Dermis microvascular lymphatic vessel endothelial cell (primary cell): Measurements from ENCODE around the gene RCSD1. TPM values are rescaled to one million over a fixed set of nuclear protein-coding genes. Genes with fewer than 3 reads are reported as not detected.

ENCODE experiments used
- DNase-seq, 2 donors: peaks; one replicate each; pipeline versions ENCODE4 v3.0.0 to v3.0.0-alpha.2; 2010; ENCODE audit warnings: low read depth in 2 of 2
- total RNA-seq: library from RNA; depleted of rRNA; stranded (reverse); fragments of >200 nt; gene quantifications from 2 replicates; pipeline ENCODE4 v1.2.1, GENCODE V29; 2014

RCSD1 gene
- total RNA-seq, 1 donor from 2014 or later, result 28.8 TPM

DNA sequence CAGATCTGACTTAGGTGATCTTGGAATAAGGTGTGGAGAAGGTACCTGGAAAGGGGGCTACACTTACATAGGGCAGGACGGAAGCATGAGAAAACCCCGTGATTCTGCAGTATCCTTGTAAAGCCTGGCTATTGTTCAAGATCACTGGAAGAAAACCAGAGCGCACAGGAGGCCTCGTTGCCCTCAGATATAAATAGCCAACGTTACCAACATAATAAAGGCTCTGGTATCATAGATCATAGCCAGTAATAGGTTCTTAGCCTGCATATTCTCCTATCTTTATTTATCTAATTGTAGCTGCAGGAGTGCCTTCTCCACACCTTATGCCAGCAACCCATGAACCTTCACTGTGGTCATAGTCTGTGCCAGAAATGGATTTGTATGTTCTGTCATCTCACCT, 55.8 kb downstream of the RCSD1 start:
- no peak for DNase-seq

DNA sequence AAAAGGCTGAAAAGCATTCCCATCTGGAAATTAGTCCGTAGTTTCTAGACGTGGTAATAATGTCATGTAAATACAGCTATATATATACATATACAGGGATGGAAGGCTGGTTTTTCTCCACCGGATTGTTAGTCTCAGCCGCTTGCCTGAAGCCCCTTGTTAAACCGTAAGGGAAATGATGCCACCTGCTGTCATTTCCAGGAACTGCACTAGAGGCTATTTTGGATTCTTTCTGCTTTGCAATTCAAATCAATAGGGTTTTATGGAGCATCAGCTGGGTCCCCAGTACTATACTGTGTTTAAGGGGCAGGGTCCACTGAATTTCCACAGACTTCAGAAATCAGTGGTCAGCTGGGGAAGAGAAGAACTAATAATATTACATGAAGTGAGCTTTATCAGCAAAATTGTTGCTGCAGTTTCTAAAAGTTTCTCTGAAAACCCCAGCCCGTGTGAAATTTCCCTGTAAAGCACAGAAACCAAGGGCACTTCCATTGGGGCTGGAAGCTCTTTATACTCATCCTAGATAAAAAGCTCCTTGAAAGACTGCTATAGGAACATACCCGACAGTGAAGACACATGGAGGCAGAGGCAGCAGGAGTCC, 58.0 kb downstream of the RCSD1 start:
- DNase-seq, result peak; percentile 79 to 82

DNA sequence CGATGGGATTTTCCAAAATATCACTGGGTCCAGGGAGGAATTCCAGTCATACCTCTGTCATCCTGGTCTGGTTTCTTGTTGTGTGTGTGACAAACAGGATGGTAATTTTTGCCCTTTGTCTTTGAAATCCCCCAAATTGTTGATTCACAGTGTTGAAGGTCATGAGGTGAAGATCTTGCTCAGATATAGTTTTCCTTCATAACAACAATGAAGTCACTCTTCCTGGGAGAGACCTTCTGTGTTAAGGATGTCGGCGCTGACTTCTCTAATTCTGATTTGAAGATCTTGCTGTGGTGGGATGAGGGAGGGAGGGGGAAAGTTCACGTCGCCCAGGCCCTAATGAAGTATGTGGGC, 59.5 kb downstream of the RCSD1 start:
- peak in 1 of 2 donors; percentile 30 for DNase-seq

DNA sequence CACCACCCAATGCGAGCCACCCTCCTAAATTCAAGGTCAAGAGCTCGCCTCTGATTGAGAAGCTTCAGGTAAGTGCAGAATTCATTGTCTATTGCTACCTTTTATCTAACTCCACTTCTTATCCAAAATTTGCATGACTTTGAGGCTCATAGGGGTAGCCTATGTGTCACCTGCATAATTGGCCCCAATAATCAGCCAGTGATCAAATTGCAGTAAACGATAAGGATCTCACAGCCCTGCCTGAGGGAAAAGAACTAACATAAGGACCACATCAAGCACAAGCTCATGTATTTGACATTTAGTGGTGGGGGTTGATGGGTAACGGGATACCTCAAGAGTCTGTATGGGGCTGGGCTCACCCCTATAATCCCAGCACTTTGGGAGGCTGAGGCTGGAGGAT, 60.0 kb downstream of the RCSD1 start:
- no peak for DNase-seq

DNA sequence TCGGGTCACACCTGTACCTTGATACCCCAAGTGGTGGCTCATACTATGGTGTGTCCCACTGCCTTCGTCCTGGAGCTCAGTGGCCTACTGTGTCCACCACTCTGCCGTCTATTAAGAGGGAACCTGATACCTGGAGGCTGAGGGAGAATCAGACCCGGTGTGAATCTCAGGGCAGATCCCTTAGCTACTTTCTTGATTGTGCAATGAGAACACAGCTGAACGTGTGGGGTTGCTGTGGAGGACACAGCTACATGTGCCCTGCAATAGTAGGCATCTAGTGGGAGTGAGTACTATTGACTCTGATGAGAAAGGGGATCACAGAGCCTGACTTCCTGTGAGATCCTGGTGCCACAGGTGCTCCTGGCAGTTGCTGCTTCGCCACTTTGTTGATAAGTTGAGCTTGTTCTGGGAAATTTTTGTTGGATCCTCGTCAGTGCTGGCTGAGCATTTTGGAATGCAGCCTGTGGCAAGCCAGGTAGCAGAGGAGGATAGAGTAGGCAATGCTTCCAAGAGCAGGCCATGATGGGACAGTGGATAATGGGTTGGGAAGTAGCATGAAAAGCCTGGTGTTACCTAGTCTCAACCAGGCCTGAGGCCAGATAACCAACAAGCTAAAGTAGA, 63.5 kb downstream of the RCSD1 start:
- no peak for DNase-seq

DNA sequence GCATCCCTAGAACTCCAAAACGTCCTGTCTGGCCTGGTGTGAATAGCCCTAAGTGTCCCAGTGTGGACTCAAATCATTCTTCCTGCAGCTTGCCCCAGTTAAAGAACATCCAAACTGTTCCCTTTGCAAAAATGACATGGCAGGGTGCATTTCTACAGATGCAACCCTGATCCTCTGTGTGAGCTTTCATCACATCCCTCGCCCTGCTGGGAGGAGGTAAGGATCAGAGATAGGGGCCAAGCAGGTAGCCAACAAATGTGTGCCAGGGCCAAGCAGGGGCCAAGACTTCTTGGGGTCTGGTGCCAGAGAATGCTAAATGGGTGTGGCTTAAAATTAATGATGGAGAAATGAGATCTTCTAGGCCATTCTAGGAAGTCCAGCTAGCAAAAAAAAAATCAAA, 64.7 kb downstream of the RCSD1 start:
- DNase-seq, result no peak

DNA sequence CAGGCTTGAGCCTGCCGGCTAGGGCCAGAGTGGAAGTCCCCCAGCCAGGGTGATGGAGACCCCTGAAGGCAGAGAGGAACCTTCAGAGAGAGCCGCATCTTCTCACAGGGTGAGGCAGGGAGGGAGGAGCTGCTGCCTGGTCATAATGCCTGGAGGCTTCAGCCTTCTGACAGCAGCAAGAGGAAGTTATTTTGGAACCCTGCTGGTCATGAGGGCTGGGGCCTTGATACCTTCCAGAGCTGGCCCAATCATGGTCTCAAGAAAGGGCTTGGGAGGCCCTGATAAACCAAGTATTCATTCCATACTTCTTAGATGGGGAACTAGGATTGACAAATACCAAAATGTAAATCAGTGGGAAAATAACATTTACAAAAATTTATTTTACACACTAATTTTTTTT, 65.1 kb downstream of the RCSD1 start:
- DNase-seq, result no peak

DNA sequence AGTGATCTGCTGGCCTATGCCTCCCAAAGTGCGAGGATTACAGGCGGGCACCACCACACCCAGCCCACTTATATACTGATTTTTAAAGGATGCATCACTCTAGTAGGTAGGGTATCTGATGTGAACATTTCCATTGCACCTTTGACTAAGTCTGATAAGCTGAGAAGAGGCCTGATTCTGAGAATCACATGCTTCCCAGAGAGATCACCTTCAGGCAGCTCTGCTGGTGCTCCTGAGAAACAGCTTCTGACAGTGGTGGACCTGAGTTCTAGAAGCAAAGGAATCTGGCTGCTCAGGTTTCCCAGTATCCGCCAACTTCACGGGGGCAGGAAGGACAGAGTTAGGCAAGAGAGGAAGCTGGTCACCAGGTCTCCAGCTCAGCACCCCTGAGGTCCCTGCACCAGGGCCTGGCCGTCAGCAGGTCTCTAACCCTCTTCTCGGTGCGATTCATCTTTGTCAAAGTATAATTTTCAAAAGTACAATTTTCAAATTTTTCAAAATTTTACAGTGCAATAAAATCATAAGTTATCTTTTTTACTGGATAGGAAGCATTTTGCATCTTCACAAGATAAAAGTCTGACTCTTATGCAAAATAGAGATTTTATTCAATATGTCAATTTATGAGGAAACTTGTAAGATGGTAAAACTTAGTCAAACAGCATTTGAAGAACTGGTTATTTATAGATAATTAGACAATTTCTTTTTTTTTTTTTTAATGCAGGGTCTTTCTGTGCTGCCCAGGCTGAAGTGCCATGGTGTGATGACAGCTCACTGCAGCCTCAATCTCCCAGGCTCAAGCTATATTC, 65.9 kb downstream of the RCSD1 start:
- DNase-seq, result no peak

DNA sequence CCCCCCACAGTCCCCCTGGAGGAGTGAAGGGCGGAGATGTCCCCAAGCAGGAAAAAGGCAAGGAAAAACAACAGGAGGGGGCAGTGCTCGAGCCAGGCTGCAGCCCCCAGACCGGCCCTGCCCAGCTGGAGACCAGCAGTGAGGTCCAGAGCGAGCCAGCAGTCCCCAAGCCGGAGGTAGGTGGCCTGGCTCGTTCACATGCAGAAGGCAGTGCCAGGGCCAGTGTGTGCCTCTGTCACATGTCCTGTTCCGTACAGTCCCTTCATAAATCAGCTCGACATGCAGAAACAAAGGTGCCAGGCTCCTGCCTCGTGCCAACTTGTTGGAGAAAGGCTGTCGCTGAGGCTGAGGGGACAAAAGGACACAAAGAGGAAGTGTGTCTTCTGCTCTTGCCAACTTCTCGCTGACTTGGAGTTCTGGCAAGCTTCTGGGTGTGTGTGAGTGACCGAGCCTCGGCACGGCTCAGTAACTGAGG, 67.7 kb downstream of the RCSD1 start:
- DNase-seq, result no peak

DNA sequence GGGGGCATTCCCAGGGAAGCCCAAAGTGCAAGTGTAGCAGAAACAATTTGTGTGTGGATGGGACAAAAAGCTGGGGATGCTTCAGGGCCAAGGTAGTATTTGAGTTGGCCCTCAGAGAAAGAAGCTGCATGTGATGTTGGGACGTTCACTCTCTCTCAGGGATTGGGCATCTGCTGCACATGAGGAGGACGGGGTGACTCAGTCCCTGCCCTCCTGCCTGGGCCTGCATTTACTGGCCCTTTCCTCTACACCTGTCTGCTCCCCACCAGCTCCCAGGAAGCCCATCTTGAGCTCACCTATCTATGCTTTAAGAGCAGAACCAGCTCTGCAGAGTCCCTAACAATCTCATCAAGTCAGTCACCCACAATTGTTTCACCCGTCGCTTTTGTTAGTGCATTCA, 68.3 kb downstream of the RCSD1 start:
- DNase-seq, result no peak

DNA sequence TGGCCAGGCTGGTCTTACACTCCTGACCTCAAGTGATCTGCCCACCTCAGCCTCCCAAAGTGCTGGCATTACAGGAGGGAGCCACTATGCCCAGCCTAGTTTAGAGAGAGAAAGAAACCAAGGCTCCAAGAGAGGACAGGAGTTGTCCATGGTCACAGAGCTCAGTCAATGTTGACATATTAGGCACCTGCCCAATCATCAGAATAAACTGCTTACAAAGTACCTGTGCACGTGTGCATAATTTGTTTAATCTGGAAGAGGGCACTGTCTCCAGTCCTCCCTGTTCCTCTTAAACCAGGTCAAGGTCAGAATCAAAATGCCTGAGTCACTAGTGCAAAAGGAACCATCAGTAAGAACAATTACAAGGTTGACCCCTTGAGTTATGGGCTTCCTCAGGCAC, 71.5 kb downstream of the RCSD1 start:
- DNase-seq, result no peak

DNA sequence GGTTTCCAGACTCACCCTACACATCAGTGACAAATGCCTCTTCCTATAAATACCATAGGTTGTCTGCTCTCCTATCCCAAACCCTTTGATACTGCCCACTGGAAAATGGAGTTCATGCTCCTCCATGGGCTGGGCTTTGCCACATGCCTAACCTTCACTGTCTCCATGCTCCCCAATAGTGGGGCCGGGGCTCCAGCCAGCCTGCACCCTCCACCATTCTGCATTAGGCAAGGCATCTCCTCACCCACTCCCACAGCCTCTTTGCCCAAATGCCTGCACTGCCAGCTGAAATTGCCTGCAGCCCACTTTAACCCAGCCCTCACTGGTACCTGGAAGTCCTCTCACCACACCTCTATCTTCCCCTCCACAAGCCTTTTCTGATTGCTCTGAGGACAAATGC, 73.5 kb downstream of the RCSD1 start:
- DNase-seq, result no peak

DNA sequence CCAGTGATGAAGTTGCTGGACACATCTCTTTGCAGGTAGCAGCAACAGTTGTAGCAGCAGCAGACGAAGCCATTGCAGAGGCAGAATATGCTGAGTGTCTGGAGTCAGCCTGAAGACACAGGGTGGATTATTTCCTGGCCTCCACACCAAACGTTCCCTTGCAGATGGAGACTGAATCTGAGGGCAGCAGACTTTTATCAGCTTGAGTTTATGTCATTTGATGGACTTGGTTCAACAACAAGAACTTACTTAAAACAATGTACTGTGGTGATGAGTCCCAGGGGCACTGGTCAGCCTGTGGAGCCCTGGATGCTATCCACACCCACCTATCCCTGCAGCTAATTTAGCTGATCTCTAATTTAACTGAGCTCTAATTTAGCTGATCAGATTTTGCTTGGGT, 74.7 kb downstream of the RCSD1 start:
- DNase-seq, result no peak

DNA sequence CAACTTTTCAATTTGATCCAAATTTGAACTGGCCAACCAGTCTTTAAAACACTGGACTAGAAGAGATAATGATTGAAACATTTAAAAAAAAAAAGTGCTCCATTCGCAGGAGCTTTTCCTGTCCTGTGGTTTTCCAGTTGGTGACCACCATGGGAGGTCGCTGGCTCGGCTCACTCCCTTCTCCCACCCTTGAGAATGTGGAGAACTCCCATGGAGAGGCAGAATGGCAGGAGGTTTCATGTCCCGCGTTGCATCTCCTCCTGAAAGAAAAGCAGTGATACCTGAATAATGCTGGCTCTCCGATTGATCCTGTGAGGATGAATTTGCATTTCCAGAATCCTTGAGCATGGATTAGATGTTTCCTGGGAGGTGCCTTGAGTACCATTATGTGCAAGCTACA, 75.2 kb downstream of the RCSD1 start:
- no peak for DNase-seq

DNA sequence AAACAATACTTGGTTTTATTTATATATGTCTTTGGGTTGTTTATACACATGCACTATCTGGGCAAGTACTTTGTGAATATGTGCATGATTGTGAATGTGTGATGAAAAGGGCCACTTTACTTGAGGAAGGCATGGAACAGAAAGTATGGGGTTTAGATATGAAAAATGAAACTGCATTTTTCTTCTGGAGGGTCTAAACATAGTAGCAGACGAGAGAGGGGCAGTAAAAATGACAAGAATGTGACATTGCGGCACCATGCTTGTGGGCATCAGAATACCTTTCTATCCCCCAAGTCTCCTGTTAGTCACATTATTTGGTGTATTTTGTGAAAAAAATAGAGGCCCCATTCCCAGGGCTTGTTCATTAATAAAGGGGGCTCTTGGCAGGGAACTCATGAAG, 76.3 kb downstream of the RCSD1 start:
- no peak for DNase-seq

DNA sequence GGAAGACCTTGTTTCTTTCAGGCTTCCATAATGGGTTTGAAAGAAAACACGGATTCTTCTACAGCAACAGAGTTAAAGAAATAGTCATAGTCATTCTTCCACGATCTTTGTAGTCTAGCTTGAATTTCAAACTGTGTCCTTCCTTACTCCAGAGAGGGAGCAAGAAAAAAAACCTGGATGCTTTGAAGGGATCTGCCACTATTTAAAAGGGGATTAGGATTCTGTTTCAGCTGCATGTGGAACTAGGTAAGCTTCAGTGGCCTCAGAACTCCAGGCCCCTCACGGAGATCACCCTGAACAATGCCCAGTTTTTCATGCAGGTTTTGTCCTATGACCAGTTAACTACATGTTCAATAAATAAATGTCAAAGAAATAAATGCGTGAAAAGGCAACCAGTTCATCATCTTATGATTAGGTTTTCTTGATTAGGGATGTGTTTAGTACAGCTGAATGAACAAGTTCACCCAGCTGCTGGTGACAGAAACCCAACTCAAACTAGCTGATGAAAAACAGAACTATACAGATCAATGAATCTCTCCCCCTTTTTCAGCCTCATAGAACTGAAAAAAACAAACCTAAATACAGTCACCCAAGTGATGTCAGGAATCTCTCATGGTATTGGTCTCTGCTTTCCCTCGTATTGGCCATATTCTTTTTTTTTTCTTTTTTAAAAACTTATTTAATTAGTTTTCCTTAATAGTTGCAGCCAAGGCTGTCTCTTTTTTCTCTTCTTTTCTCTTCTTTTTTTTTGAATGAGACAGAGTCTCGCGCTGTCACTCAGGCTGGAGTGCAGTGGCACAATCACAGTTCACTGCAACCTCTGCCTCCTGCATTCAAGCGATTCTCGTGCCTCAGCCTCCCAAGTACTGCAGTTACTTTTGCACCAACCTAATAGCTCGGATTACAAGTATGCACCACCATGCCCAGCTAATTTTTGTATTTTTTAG, 77.2 kb downstream of the RCSD1 start:
- DNase-seq, result no peak

DNA sequence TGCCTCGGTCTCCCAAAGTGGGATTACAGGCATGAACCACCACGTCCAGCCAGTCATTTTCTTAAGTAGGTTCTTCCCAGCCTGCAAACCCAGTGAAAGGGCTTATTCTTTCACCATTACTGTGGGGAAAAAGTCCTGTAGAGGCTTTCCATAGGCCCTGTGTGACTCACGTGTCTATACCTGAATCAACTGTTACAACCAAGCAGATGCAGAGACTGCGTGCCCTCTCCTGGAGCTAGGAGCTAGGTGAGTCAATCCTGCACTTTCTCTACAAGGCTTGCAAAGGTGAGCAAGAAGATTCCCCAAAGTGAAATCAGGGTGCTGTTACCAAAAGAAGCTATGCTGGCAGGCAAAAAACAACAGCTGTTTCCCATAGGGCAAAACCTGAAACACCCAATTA, 77.9 kb downstream of the RCSD1 start:
- DNase-seq, result no peak

DNA sequence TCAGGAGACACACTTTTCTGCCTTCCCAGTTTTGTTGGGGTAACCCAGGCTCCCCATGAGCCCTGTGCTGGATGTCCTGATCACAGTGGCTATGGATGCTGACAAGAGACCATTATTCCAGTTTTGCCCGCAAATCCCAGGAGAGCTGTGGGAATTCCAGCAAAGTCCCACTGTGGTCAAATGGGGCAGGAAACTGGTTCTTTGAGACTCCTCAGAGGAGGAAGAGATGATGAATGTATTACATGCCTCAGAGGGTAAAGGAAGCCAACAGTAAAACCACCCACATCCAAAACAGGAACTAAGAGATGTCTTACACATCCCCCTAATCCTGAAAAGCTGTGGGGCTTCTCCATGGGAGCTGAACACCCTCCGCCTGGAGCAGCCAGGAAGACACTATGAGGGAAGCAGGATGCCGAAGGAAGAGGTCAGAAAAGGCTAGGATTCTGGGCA, 78.9 kb downstream of the RCSD1 start:
- peak in 1 of 2 donors; percentile 12 for DNase-seq

DNA sequence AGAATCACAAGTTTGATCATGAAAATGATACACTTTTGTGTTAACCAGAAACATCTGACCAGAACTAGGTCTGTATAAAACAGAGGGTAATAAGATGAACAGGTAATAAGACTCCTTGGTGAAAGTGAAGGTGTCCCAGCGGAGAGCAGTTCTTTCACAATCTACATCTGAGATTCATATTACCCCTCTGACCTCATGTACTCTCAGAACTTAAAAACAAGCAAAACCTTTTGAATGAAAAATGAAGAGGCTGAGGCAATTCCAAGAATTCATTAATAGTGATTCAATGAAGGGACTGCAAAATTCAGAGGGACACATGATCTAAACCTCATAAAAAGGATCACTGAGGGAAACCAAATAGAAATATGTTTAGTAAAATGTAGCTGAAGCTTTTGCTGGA, 80.8 kb downstream of the RCSD1 start:
- no peak for DNase-seq

DNA sequence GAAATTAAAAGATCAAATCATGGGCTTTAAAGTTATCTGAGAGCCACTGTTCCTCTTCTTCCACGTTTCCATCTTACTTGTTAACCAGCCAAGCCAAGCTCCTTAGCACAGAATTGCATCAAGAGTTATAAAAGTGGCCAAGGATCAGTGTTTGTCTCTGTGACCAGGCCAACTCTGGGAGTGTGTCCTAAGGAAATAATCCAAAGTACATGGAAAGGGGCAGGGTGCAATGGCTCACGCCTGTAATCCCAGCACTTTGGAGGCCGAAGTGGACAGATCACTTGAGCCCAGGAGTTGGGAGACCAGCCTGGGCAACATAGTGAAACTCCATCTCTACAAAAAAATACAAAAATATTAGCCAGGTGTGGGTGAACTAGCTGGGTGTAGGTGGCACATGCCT, 81.8 kb downstream of the RCSD1 start:
- no peak for DNase-seq

DNA sequence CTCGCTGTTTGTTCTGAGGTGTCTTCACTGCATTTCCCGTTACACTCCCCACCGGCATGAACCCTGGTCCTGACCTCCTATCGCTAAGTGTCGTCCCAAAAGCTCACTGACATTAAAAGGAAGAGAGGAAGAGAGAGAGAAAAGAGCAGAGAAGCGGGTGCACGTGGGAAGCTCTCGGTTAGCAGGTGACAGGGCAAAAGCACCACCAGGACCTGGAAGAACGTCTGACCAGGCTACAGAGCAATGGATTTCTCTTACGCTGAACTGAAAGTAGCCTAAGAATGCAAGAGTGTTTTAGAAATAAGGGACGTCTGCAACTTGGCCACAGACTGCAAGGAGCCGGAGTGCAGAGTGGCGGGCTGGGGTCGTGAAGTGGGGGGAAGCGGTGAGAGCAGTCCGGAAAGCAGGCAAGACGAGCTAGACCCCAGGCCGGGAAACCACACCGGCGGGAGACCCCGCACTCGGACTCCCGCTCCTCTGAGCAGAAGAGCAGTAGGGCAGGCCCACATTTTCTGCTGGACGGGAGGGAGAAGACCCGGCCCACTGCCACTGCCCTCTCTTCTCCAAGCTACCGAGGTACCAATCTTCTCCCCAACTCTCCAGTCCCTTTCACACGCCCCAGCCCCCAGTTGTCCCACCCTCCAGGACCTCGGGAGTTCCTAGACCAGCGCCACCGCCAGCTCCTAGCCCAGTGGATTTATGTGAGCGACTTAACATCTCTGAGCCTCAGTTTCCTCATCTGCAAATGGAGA, 83.5 kb downstream of the RCSD1 start:
- peak in 1 of 2 donors; percentile 21 for DNase-seq
